GM19463 (cell line): ENCODE results near the gene SCFD2.

Source experiments
- ATAC-seq: cut with Tn5 transposase; IDR thresholded peaks from one replicate; pipeline ENCODE4 v1.9.1; 2021; ENCODE audit warnings: mild to moderate bottlenecking, moderate library complexity; ENCODE audit not compliant: unreplicated experiment

SCFD2 gene

DNA sequence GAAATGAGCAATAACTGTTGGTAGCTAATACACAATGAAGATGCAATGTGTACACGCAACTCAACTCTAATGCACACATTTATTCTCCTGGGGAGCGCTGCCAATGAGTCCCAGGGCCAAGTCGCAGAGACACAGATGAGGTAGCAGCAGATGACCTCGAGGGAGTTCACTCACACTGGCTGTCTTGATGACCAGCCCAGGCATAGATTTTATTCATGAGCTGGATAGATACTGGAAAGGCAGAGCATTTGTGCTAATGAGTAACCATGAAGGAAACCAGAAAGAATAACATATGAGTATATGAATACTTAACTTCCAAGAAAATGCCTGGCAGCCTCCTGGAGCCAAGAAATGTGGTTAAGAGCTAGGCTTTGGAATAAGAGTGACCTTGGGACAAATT, 461.4 kb downstream of the SCFD2 start:
- ATAC-seq, result no peak

GRCh38 chr4:52903273-52903672, 462.6 kb downstream of the SCFD2 start:
- no peak for ATAC-seq

- no peak for ATAC-seq
Measured at GRCh38 chr4:52894443-52894842, 471.4 kb downstream of the SCFD2 start.

DNA sequence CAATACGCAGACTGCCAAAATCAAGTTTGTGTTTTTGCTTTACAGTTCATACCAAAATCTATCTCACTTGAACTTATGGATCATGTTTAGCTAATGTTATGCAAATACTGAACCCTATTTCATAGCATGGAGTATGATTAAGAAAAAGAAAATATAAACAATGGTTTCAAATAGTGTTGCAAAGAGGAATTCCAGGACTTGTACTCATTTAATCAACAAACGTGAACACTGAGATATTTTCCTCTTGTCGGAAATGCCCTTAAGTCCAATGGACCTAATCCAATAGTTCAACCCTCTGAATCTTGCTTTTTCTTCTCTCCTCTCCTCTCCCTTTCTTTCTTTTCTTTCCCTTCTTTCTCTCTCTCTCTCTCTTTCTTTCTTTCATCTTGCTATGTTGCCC, 473.0 kb downstream of the SCFD2 start:
- ATAC-seq, result no peak

- no peak for ATAC-seq
Measured at GRCh38 chr4:52891743-52892142, 474.1 kb downstream of the SCFD2 start.

DNA sequence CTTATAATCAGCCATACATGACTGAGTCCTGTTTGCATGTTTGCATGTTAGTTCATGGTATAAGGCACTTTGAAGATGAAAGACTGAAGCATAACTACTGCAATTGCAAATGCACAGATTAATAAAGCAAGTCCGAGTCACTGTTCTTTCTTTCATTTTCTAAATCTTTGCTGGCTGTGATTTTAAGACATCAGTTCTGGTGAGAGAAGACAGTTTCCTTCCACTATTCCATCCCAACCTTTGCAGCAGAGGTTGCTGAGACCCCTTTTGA, 475.4 kb downstream of the SCFD2 start:
- ATAC-seq, result no peak

- ATAC-seq, result no peak
Measured at GRCh38 chr4:52889778-52890520, 475.9 kb downstream of the SCFD2 start.

- no peak for ATAC-seq
Measured at GRCh38 chr4:52889354-52889753, 476.5 kb downstream of the SCFD2 start.

DNA sequence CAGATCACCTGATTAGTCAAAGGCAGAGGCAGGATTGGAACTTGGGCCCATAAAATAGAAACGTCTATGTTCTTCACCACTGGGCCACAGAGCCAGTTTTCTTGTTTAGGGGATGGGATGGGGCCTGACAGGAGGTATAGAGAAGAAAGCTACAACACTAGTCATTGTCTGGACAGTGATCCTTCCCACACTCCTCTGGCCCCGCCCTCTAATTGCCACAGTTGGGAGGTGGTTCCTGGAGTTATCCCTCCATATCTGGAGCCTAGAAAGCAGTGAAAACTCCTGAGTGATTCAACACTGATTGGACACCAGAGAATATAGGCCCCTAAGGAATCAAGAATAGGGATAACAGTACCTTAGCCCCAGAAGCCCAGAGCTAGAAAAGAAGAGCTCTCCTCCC, 480.9 kb downstream of the SCFD2 start:
- ATAC-seq, result no peak

GRCh38 chr4:52883707-52884669, 481.9 kb downstream of the SCFD2 start:
- ATAC-seq, result no peak

- no peak for ATAC-seq
Measured at GRCh38 chr4:52883183-52883621, 482.7 kb downstream of the SCFD2 start.

DNA sequence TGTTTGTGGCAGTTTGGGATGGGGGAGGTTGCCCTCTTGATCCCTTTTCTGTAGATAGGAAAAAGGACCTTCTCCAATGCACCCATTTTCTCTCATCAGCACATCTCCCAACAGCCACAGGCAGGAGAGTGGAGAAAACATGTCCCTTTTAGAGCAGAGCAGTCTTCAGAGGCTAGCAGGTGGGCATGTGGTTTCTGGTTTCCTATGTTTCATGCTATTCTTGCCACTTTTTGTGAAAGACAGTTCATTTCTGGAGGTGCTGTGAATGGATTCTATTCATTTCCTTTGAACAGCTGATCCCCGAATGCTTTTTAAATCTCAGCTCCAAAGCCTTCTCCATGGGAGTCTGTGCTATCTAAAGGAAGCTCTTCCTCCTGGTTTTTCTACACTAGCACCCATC, 484.9 kb downstream of the SCFD2 start:
- no peak for ATAC-seq

DNA sequence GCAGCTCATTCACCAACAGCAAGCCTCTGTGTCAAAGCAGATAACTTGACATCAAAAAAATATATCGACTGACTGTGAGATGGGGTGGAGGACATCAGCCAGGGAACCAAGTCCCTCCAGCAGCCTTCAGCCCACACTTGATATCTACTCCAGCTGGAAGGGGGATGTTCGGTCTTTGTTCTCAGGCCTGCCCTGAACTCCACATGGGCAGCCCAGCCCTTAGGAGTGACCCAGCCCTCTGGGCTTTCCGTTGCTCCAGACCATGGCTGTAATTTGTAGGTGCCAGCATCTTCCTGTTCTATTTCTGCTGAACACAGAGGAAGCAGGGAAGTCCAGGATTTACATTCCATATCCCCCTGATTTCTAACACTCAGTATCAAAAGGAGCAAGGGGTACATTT, 486.4 kb downstream of the SCFD2 start:
- ATAC-seq, result no peak

DNA sequence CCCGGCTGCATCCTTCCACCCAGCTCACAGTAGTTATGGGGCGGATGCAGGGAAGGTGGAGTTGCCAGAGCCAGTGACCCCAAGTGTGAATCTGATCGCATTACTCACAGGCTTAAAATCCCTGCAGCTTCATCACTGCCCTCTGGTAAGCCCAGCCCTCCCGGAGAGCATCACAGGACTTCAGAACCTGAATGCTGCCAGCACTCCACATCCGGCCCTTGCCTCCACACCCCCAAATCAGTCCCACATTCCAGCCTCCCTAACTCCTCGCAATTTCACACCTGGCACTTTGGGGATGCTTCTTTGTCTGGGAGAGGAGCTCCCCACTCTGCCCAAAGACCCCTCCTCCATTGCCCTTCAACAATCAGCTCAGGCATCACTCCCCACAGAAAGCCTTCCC, 488.2 kb downstream of the SCFD2 start:
- no peak for ATAC-seq

- ATAC-seq, result no peak
Measured at GRCh38 chr4:52877036-52877435, 488.8 kb downstream of the SCFD2 start.

- no peak for ATAC-seq
Measured at GRCh38 chr4:52876069-52876468, 489.8 kb downstream of the SCFD2 start.

DNA sequence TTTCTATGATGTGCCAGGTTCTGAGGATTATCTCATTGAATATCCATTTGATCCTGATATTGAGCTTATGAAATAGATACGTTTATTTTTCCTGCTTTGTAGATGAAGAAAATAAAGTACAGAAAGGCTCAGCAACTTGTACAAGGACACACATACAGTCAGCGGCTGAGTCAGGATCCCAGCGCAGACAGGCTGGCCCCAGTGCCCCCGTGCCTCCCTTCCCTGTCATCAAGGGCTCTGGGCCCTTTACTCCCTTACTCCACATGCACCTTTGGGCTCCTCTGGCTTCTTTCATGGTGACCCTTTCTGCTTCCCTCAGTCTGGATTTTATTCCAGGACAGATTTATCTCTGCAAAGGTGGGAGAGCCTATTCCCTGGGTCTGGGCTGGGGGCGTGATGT, 490.9 kb downstream of the SCFD2 start:
- ATAC-seq, result no peak

DNA sequence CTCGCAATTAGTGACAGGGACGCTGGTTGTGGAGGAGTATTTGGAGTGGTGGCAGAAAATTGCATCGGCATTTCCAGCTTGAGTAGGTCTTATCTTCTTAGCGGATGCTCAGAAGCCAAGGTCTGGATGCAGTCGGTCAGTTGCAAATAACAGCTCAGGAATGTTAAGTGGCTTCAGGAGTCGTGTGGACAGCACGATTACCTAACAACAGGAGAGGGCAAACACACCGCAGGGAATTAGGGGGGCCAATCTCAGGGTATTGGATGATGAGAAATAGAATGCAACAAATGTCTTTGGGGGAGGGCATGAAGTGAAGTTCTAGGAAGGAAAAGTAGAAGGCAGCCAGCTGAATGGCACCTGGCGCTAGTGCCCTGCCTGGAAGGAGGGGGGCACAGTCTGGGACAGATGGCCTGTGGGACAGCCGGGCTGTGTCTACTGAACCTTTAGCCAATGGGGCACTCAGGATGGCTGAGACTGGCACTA, 492.0 kb downstream of the SCFD2 start:
- no peak for ATAC-seq

DNA sequence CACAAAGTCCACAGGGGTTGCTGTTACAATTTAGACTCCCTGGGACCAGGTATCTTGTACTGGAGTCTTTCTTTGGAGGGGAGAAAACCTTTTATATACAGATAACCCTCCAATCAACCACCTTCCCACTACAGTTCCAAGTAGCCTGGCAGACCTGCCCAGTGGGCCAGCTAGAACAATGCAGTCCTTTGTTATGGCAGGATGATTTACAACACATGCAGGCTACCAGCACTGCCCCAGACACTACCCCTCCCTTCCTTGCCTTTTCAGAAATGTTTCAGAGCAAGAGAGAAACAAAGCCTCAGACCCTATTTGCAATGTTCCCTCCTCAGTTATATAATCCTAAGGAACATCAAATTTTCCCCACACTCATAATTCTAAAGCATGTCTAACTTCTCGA, 492.7 kb downstream of the SCFD2 start:
- no peak for ATAC-seq

- ATAC-seq, result no peak
Measured at GRCh38 chr4:52870225-52870624, 495.6 kb downstream of the SCFD2 start.

DNA sequence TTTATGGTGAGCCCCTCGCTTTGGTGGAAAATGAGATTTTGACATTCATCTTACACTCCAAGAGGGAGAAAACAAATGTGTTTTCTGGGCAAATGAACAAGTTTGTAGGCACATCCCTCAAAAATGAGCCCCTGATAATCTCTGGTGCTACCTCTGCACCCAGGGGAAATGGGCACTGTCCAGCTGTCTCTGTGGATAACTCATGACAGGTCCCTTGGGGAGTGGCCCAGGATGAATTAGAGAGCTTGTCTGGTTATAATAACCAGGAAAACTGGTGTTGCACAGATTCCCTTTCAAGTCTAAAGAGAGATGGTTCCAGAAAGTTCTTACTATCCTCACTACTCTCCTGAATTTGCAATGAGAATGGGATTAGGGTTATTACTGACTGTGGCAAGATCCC, 496.2 kb downstream of the SCFD2 start:
- no peak for ATAC-seq

- ATAC-seq, result no peak
Measured at GRCh38 chr4:52869196-52869595, 496.7 kb downstream of the SCFD2 start.
